ENCODE measurements around the gene PIK3AP1. TPM values are rescaled to one million over a fixed set of nuclear protein-coding genes. Genes with fewer than 3 reads are reported as not detected.
"Not testable (repeated sequence)": the region's sequence is repeated elsewhere in the genome, so short reads cannot be mapped to it uniquely, and the experiment has no call there.

The PIK3AP1 gene, protein sequence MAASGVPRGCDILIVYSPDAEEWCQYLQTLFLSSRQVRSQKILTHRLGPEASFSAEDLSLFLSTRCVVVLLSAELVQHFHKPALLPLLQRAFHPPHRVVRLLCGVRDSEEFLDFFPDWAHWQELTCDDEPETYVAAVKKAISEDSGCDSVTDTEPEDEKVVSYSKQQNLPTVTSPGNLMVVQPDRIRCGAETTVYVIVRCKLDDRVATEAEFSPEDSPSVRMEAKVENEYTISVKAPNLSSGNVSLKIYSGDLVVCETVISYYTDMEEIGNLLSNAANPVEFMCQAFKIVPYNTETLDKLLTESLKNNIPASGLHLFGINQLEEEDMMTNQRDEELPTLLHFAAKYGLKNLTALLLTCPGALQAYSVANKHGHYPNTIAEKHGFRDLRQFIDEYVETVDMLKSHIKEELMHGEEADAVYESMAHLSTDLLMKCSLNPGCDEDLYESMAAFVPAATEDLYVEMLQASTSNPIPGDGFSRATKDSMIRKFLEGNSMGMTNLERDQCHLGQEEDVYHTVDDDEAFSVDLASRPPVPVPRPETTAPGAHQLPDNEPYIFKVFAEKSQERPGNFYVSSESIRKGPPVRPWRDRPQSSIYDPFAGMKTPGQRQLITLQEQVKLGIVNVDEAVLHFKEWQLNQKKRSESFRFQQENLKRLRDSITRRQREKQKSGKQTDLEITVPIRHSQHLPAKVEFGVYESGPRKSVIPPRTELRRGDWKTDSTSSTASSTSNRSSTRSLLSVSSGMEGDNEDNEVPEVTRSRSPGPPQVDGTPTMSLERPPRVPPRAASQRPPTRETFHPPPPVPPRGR
- 4.5 TPM for total RNA-seq

DNA sequence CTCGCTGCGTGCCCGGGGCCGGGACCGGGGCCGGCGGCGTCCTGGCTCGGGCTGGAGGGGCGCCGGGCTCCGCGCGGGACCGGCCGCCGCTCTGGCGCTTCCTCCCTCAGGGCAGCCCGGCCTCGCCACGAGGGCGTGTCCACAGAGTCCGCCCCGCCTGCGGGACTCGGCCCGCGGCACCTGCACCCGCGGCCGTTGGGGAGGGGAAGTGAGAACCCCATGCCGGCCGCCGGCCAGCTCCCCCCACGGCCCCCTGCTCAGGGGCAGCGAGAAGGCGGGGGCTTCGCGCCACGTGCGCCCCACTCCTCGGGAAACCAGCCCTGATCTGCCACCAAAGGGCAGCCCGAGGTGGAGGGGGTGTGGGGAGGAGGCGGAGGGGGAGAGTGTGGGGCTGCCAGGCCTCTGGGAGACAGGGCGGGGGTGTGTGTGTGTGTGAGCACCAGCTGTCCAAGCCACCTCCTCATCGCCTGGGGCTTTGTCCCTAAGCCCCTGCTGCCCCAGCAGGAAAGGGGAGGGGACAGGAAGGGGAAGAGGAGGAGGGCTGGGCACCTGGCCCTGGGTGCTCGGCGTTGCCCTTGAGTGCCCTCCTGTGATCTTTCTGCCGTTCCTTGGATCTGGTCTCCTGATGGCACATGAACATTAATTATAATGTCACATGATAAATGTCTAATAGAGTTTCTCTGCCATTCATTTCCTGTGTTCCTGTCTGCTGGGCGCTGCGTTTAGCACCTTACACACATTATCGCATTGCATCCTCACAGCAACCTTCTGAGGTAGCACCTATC is at the start of gene PIK3AP1:
Gene PIK3AP1 (minus strand): TSS at position 93 of the 785 bp plus-strand sequence. CDS start 120 bp downstream, outside the sequence.
- FAIRE-seq (no peak), DNase-seq (ENCODE audit: low spot score in 2 of 2) (peak; percentile 55 to 64)

DNA sequence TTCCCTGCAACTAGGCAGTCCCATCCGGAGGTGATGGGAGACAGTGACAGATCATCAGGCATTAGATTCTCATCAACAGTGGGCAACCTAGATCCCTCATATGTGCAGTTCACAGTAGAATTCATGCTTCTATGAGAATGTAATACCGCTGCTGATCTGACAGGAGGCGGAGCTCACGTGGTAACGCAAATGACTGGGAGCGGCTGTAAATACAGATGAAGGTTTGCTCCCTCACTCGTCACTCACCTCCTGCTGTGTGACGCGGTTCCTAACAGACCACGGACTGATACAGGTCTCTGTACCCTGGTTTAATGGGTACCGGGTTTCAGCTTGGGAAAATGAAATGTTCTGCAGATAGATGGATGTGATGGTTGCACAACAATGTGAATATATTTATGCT is 47.8 kb upstream of the PIK3AP1 start:
- FAIRE-seq = no peak

DNA sequence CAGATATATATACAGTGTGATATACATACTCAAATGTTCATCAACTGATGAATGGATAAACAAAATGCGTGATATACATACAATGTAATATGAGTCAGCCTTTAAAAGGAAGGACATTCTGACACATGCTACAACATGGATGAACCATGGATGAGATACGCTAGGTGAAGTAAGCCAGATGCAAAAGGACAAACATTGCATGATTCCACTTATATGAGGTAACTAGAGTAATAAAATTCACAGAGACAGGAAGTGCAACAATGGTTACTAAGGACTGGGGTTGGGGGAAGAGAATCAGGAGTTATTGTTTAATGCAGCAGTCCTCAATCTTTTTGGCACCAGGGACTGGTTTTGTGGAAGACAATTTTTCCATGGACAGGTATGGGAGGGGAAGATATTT is 47.3 kb upstream of the PIK3AP1 start:
- FAIRE-seq (no peak), DNase-seq (ENCODE audit: low spot score in 2 of 2) (no peak)

More for the DNA sequence above, 47.8 kb upstream of the PIK3AP1 start:
- no peak for DNase-seq (ENCODE audit: low spot score in 2 of 2)

- FAIRE-seq (no peak), DNase-seq (ENCODE audit: low spot score in 2 of 2) (peak in 1 of 2 donors; percentile 40)
These were observed 45.3 kb upstream of the PIK3AP1 start for GRCh38 chr10:96765406-96766240.

GRCh38 chr10:96764425-96765060 is 44.2 kb upstream of the PIK3AP1 start:
- FAIRE-seq (no peak), DNase-seq (ENCODE audit: low spot score in 2 of 2) (peak in 1 of 2 donors; percentile 18)

GRCh38 chr10:96758423-96758822 is 38.1 kb upstream of the PIK3AP1 start:
- no peak for DNase-seq (ENCODE audit: low spot score in 2 of 2)
- FAIRE-seq = no peak

DNA sequence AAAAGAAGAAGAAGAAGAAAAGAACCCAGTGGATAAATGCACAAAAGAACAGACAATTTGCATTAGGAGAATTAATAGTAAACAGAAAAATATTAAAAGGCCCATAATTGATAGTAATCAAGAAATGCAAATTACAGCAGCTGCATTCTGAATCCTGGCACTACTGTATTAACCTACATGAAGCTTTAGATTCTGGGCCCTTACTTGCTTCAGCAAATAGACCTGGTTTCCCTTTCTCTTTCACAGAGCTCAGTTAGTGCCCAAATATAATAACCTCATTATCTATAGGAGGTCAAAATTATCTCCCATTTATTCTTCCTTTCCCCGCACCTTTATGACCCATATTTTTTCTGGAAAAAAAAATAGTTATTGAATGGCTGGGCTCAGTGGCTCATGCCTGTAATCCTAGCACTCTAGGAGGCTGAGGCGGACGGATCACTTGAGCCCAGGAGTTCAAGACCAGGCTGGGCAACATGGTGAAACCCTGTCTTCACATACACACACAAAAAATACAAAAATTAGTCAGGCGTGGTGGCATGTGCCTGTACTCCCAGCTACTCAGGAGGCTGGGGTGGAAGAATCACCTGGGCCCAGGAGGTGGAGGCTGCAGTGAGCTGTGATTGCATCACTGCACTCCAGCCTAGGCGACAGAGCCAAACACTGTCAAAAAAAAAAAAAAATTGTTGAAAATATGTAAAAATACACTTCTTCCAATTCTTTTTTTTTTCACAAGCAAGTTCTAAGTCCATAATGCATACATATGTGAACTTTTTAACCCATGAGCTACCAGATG is 36.0 kb upstream of the PIK3AP1 start:
- DNase-seq (ENCODE audit: low spot score in 2 of 2) (no peak), FAIRE-seq (no peak)

DNA sequence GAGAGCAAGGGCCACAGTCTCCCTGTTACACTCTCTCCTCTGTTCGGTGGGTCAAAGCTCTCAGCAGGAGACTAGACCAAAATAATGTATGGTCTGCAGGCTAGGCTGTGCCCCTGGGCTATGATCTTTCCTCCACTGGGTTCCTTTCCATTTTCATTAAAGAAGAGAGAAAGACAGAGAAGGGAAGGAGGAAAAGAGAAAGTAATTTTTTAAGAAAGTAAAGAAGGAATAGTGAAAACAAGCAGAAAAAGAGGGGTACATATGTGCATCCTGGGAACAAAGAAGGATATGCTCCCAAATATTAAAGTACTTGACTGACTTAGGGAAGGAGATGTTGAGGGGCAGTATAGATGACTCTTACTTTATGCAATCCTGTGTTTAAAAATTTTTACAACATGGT is 33.6 kb upstream of the PIK3AP1 start:
- no peak for FAIRE-seq
- DNase-seq (ENCODE audit: low spot score in 2 of 2) = no peak

- no peak for DNase-seq (ENCODE audit: low spot score in 2 of 2)
- FAIRE-seq = no peak
These were observed 32.1 kb upstream of the PIK3AP1 start for GRCh38 chr10:96752375-96752774.

GRCh38 chr10:96750316-96750715 is 30.0 kb upstream of the PIK3AP1 start:
- not testable (repeated sequence) for DNase-seq (ENCODE audit: low spot score in 2 of 2); FAIRE-seq

- no peak for FAIRE-seq
These were observed 27.6 kb upstream of the PIK3AP1 start for GRCh38 chr10:96747734-96748550.

DNA sequence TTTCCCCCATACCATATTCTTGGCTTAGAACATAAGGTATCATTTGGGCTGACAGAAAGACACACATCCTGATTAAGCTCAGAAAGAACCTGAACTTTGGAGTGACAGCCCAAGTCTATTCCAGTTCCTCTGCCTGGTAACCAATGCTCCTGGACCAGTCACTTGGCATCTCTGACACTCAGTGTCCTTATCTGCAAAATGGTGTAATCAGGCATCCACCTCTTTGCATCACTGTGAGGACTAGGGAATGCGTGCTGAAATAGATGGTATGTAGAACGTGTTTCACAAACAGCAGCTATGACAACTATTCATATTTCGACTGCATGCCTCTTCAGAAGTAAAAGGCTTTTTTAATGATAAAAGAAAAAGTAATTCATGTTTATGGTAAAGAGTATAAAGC is 26.2 kb upstream of the PIK3AP1 start:
- FAIRE-seq (no peak), DNase-seq (ENCODE audit: low spot score in 2 of 2) (no peak)

More at GRCh38 chr10:96747734-96748550, 27.6 kb upstream of the PIK3AP1 start:
- DNase-seq (ENCODE audit: low spot score in 2 of 2) = no peak

GRCh38 chr10:96745950-96746349 is 25.6 kb upstream of the PIK3AP1 start:
- no peak for FAIRE-seq
- no peak for DNase-seq (ENCODE audit: low spot score in 2 of 2)

DNA sequence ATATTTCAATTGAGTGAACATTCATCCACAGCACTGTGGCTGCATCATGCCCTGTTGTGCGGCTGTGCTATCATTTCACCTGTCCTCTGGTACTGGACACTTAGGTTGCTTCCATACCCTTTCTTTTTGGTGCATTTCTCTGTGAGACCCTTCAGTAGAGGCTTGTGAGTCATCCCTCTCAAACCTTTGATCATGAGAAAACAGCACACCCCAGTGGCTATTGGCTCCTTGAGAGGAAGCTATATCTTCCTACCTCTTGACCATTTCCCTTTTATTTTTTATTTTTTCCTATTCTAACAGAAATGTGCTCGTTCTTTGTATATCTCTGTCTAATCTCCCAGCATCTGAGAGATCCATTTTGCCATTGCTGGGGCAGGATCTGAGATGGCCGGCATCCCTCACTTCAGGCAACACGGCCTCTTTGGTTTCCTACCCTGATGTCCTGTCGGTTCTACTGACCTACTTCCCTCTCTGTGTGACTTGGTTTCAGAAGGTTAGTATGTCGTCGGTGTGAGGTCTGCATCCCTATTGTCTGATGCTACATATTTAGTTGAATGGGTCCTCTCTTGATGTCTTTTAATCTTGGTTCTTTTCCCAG is 23.8 kb upstream of the PIK3AP1 start:
- DNase-seq (ENCODE audit: low spot score in 2 of 2) (no peak), FAIRE-seq (no peak)

DNA sequence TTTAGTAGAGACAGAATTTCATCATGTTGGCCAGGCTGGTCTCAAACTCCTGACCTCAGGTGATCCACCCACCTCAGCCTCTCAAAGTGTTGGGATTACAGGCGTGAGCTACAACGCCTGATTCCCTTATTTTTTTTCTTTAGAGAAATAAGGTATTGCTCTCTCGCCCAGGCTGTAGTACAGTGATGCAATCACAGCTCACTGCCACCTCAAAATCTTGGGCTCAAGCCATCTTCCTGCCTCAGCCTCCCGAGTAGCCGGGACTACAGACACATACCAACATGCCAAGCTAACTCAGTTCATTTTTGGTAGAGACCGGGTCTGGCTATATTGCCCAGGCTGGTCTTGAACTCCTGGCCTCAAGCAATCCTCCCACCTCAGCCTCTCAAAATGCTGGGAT is 21.2 kb upstream of the PIK3AP1 start:
- not testable (repeated sequence) for FAIRE-seq; DNase-seq (ENCODE audit: low spot score in 2 of 2)

DNA sequence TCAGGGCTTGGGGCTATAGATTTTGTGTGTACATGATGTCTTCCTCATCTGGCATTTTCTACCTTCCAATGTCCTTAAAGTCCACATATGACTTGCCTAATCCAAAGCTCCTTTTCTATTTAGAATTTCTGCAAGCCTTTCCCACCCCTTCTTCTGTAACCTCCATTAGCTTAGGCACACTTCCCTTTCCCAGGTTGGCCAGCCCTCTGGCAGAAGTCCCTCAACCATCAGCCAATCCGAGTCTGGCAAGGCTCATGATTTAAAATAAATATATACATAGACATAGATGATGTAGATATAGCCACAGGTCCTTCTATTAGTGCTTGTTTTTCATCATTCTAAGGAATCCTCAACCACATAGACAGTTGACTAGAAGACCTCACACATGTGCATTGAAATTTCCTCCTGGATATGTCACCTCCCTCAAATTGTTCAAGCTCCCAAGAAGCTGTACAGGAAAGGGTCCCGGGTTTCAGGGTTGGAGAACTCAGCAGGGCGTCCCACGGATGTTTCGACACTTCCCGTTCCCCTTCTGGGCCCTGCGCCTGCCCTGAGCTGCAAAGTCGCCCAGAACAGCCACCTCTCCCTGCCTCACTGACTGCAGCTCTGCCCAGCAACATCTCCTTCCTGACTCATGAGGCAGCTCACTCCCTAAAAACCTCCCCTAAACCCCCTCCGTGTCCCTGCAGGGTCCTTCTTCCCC is 20.4 kb upstream of the PIK3AP1 start:
- FAIRE-seq (no peak), DNase-seq (ENCODE audit: low spot score in 2 of 2) (no peak)

DNA sequence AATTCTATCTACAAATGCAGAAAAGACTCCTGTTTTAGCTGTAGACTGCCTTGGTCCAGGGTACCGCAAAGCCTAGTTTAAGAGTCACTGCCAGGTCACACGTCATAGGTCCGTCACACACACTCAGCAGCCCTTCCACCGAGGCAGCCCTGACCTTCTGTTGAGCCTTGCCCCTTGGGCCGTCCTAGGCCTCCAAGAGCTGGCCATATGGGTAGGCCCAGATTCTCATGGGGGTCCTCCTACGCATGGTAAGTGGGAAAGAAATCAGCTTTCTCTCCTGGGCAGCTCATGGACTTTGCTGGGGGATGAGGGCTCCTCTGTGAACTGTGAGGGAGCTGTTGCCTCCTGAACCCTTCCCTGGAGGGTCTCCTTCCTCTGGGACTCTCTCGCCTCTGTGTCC is 19.8 kb upstream of the PIK3AP1 start:
- DNase-seq (ENCODE audit: low spot score in 2 of 2) (no peak), FAIRE-seq (no peak)
